GM18519 (cell line): ENCODE results near the gene LDLRAD4.

Experiments
- ATAC-seq: cut with Tn5 transposase; IDR thresholded peaks from one replicate; pipeline ENCODE4 v1.9.1; 2021; ENCODE audit warnings: mild to moderate bottlenecking, moderate library complexity; ENCODE audit not compliant: unreplicated experiment, low FRiP score

Gene LDLRAD4

DNA sequence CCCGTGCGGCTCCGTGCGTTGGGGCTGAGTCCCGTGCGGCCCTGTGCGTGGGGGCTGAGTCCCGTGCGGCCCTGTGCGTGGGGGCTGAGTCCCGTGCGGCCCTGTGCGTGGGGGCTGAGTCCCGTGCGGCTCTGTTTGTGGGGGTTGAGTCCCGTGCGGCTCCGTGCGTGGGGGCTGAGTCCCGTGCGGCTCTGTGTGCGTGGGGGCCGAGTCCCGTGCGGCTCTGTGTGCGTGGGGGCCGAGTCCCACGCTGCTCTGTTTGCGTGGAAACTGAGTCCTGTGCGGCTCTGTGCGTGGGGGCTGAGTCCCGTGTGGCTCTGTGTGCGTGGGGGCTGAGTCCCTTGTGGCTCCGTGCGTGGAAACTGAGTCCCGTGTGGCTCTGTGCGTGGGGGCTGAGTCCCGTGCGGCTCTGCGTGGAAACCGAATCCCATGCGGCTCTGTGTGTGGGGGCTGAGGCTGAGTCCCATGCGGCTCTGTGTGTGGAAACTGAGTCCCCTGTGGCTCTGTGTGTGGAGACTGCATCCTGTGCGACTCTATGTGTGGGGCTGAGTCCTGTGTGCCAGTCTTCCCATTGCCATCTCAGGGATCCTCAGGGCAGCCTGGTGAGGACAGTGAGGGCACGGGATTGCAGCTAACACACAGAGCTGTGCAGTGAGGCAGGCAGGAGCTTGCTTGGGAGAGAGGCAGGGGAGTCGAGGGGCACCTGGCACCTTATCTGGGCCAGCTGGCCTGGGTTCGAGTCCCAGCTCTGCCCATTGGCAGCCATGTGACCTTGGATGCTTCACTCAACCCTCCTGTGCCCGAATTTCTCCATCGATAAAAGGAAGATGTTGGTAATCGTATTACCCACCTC lies 44.5 kb downstream of the LDLRAD4 start:
- no peak for ATAC-seq

DNA sequence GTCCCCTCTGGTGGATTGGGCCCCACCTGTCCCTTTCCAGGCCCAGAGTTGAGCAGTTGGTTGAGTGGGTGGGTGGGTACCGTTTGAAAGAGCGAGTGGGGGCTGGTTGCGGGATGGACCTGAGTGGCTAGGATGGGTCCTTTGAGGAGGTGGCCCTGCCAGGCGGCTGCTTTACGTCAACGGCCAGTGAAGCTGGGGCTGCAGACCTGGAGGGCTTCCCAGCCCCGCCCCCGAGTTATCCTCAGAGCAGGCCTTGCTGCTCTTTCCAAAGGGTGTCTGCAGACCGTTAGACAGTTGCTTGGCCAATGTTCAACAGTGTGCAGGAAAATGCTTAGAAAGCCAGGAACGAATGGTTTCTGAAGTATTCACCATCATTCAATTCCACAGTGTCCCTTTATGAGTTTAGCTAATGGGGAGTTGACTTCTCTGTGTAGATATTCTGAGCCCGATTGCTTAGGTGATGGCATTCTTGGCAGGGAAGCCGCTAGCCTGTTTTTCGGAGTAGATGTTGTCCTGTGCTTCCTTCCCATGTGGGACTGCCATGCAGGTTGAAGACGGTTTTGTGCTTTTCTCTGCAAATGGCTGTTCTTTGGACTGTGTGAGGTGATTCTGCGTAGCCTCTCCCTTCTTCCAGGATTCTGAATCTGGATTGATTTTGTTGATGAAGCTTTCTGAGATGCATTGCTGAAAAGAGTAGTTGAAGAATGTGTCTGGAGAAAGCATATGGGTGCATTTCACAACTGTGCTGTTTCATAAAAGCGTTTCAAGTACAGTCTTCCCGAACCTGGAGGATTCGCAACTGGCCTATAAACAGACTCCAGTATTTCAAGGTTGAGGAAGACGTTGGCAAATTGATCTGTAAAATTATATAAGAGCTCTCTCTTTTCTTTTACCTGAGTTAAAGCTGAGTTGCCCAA lies 45.8 kb downstream of the LDLRAD4 start:
- no peak for ATAC-seq

DNA sequence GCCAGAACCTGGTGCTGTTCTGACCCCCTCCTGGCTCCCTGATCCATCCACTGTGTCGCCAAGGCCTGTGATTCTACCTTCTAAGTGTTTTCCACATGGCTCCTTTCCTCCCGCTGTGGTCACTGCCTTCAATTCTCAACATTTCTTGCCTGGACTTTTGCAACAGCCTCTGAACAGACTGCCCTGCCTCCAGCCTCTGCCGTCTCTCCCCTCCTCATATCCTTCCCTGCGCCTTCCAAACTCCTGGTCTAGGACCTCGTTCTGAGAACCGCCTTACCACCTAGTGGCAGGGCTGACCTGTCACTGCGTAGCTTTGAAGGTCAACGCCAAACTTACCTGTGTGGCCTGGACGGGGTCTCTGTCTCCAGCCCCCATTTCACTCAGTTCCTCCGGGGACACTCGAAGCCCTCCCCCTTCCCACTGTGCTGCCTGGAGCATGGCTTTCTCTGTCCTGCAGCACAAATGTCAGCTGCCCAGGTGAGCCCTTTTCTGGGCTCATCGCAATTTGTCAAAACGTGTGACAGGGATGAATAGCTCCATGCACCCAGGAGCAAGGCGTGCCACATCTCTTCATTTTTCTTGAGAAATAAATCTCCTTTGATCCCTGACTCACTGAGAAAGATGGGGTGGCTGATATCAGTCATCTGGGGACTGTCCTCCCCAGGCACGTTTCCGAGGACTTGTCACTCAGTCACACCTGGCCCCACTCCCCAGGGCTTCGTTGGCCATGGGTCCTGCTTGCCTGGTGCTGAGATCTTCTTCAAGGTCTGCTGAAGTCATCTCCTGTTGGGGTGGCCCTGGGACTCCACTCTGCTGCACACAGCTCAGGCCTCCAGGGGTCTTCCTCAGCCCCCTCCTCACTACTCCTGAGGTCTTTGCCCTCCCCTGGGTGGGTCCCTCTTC lies 46.7 kb downstream of the LDLRAD4 start:
- ATAC-seq: no peak

DNA sequence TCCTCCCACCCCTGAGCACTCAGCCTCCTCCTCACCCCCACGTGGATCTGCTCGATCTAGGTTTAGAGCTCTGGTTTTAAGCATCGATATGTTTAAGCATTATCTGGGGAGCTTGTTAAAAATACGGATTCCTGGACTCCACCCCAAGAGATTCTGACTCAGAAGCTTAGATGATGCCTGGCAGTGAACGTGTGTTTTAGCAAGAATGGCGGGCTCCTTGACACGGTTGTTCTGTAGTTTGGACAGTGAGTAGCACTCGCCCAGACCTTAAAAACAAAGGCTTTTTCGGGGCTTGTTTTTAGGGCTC lies 47.3 kb downstream of the LDLRAD4 start:
- ATAC-seq: no peak

DNA sequence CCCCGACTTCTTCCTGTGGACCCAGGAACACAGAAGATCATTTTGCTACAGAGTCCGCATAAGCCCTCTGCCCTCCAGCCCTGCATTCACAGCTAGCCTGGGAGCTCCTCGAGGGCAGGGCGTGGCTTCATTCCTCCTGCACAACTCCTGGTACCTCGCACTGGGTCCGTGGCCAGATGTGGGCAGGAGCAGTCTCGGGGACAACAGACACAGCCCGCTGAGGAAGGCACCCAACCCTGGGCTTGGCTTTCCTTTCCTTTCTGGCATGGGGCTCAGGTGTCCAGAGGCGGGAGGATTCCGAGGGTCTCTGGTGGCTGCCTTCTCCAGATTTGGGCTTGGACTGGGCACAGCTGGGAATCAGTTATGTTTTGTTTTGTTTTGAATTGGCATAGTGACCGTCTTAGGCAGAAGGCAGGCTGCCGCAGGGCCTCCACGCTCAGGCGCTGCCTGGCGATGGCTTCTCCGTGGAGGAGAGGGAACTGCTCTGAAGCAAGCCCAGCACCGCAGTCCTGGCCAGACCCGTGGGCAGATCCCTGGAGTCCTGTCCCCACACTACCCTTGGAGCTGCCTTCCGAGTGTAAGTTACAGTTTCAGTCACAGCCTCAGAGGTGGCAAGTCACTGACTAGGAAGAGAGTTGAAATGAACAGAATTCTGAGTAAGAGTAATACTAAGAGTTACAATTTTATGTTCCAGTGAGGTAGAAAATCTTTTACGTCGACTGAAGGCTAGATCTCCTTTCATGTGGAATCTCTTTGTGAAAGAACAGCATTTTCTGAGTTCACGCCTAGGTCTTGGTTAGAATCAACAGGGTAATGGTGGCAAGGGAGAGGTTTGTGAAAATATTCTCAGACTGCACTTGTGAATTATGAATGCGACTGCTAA lies 47.9 kb downstream of the LDLRAD4 start:
- ATAC-seq: no peak

DNA sequence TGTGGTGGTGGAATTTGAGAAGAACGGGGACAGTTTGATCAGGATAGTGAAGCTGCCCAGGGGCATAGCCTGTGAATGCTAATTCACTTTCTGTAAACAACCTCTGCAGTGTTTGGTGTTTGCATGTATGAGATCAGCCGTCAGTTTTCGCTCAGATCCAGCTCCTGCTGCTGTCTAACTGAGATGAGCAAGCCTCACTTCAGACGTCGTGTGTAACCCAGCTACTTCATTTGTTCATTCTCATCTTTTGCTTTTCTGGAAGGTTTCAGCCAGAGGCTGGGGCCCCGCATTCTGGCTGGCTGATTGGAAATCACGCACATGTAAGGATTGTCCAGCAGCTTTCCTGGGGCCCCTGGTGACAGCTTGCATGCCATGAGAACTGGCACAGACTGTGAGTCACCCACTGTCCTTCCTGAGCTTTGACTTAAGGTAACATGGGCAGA lies 48.9 kb downstream of the LDLRAD4 start:
- no peak for ATAC-seq

DNA sequence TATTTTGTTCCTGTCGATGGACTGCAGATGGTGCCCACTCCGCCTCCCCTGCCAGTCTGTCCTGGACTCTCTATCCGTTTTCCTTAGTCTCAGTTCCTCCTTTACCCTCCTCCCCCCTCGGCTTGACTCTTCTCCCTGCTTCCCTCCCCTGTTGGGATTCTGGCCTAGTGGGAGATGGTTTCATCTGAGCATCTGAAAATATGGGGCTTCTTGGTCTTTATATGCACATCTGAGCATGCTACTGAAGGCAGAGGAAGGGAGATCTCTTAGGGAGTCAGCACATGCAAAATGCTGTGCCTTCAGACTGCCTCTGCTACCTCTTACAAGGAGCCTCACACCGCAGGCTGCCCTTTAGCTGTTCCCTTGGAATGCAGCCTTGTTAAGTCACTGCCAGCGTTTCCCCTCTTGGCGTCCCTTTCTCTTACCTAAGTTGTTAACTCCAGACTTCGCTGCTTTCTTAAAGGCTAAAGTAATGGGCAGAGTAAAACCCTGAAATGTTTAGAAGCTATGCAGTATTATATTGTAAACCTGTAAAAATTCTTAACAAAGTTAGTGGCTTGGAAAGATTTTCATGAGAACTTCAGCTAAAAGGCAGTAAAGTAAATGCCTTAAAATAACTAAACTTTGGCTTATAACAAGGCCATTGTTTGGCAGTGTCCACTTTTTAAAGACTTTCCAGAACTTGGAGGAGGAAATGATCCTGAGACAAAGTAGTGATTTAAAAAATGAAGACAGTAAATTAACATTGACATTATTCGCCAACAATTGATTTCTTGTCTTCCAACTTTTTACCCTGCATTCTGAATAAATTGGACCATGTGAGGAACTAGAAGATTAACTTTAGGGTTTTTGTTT lies 49.8 kb downstream of the LDLRAD4 start:
- no peak for ATAC-seq

DNA sequence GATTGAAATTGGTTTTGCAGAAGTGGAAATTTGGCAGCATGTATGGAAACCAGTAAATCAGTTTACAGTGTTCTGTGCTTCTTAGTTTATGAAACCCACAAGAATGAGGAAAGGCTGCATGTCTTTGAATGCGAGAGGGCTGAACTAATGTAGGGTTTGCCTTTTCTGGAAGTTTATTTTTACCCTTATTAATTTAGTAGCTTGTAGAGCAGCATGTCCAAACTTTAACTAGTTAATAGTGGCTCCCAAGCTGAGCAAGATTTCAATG lies 50.4 kb downstream of the LDLRAD4 start:
- no peak for ATAC-seq

DNA sequence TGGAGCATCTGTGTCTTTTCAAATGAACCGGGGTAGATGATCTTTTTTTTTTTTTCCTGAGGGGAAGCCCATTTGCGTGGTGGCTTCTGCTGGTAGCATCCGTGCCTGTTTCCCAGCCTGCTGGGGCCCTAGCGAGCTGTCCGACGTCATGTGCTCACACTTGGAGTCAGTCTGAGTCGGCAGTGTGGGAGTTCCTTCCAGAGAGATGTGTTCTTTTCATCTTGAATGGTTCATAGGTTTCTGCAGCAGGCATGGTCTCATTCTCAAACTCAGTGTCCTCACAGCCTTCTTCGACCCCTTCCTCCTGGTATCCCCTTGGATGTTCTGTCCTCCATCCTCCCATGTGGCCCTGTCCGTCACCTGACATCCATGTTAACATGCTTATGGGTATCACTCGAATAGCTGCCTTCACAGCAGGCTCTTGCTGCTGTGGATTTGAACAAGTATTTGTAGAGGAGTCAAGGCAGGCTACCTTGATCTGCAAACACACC lies 51.0 kb downstream of the LDLRAD4 start:
- no peak for ATAC-seq

DNA sequence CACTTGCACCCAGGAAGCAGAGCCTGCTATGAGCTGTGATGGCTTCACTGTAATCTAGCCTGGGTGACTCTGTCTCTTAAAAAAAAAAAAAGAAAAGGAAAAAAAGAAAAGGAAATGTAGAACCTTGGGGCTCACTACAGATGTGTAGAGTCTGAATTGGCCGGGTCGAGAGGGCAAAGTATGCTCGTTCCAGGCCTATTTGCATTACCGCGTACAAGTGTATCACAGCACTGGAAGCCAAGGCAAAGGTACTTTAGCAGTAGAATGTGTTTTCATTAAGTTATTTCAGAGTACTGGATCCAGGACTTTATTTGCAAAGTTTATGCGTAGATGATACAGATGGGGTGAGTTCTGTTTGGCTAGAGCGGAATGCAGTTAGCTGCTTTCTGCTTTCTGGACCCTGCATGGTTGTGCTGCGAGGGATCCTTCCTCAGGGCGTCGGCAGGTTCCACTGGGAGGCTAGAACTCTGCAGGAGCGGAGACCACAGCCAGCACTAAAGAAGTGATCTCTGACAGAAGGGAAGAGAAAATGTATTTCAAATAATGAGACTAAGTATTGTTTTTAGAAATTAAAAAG lies 51.8 kb downstream of the LDLRAD4 start:
- ATAC-seq: no peak

DNA sequence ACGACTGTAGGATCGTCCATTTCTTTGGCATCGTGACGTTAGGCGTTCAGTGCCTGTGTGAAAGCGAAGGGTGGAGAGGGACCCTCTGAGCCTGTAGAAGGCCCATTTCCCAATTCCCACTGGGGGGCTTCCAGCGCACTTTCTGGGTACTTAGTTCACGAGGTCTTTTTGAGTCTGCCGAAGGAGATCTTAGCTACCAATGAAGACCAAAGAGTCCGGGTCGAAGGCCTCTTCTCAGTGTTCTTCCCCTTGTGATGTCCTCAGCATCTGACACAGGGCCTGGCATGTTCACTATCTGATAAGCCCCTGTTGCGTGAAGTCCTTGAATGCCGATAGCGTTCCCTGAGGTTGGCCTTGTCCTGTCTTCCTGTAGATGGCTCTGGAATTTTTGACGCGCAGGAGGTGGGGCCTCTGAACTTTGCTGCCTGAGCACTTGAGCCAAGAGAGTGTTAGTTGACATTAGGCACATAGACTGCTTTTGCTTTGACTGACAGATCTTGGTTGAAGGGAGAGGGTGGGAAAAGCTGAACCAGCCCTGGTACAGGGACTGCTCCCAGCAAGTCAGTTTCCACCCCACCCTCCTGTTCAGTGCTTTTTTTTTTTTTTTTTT lies 52.8 kb downstream of the LDLRAD4 start:
- no peak for ATAC-seq

DNA sequence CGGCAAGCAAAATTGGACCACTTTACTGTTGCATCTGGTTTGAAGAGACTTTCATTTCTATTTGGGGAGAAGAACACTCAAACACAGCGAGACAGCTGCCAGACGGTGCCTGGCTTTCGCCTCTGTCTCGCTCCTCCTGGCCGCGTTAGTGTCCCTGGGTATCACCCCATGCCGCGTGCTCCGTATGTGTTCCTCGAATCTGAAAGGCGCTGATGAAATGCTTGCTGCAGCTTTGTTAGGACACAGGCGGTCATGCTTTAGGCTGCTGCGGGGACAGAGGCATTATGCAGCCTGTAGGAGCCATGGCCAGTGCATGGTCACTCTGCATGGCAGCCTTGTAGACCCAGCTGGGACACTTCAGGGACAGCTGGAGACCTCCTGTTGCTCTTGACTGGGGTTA lies 53.9 kb downstream of the LDLRAD4 start:
- ATAC-seq: no peak

DNA sequence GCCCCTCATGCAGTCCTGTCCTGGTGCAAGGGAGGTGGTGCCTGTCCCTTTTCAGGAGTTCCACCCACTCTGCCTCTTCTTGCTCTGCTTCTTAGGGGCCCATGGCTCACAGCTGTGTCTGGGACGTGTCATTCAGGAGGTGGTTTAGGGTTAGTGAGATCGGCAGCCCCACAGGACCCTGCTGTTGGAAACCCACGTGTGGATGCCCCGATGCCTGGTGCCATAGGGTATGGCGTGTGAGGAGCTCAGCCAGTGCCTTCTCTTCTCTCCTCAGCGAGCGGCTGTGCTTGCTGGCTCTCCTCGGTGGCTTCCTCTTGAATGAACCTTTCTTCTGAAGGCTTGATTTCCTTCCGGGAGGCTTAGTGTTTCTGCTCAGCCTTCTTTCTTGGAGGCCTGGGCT lies 55.2 kb downstream of the LDLRAD4 start:
- no peak for ATAC-seq

DNA sequence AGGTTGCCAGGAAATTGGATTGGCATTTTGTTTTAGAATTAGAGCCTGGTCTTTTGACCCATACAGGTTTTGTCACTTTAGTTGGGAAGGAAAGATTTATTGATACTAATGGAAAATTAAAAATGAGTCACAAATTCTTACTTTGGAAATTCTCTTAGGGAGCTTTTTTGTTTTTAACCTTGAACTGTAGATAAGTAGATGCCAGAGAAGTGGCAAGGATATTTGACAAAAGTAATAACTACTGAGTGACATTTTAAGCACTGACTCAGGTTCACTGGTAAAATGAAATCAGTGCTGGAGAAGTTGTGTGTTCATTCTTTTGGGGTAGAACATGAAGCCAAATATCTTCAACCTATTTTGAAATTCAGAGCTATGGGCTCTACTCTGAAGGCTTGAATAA lies 56.5 kb downstream of the LDLRAD4 start:
- ATAC-seq: no peak

DNA sequence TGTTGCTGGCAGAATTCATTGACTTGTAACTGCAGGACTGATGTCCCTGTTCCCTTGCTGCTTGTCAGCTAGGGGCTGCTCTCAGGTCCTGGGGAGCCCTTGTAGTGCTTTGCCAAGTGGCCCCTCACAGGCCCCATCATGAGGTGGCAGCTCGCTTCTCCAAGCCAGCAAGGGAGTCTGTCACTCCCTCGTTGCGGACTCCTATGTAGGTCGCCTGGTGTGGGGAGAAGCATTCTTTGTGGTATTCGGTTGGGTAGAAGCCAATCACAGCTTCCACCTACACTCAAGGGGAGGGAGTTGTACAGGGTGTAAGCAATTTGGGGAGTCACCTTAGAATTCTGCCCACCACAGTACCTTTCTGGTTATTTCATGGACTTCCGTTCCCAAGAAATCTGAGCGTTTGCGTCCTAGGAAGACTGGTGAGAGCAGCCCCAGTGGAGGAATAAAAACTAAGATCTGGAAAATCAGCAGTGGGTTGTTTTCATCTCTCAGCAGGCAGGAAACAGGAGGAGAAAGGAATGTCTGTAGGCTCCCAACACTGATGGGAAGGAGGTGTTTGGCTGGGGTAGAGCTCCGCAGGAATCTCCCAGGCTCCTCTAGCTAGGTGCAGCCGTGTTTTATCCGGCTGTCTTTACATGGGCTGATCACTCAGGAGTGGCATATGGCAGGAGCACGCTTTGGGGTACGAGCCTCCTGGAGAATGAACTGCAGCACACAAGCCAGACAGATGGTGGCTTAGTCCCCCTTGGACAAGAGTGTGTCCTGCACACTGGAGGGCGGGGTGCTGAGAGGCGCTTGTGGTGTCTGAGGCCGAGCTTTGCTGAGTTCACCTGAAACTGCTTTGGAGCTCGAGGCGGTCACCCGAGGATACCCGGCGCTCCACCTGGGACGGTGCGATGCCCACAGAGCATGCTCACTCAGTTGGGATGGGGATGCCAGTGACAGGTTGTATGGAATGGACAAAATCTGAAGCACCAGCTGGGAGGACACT lies 58.3 kb downstream of the LDLRAD4 start:
- no peak for ATAC-seq

DNA sequence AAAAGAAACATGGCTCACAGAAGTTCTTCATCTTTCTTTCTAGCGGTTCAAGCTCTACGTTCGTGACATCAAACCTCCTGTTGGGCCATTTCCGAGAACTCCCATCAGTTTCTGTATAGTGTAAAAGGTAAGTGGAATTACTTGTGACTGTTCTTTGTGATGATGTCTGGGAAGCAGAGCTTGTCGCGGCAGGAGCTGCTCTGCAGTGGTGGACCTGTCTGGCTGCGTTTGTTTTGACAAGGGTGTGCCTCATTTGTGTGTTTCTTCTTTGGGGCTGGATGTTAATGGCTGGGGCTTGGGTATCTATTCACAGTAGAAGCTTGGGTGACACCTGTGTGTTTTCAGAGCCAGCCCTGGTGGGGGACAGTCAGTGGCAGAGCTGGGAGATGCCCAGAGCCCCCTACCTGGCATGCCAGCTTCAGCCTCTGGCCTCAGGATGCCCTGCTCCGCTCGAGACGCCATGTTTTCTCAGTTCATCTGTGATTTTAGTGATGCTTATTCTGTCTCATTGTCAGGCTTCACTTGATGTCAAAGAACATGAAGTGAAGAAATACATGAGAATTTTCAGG lies 59.6 kb downstream of the LDLRAD4 start:
- ATAC-seq: no peak
